ENCODE results near the gene EBNA1BP2.

- TF ChIP-seq CTCF (conservative IDR thresholded peaks at IDR 0.05) (no peak), ZFX (IDR thresholded peaks at IDR 0.05) (no peak)
Measured at GRCh38 chr1:43217747-43218146, 45.7 kb upstream of the EBNA1BP2 start.
